Common myeloid progenitor, CD34-positive (primary cell): ENCODE data around the gene KRCC1.

Experiments
- CTCF ChIA-PET: fragments of 350-600 bp; sonication (Branson Sonifier 250); formaldehyde crosslinking; loops from one replicate; lab custom pipeline; 2021; ENCODE audit warnings: antibody characterized with exemption; lab: Charles Lee
- POLR2A ChIA-PET: fragments of 350-600 bp; sonication (Branson Sonifier 250); formaldehyde crosslinking; loops from one replicate; lab custom pipeline; 2021; ENCODE audit warnings: antibody characterized with exemption; lab: Charles Lee
- DNase-seq, 3 donors: peaks; one replicate each; pipeline versions ENCODE4 v3.0.0 to v3.0.0-alpha.2; 2013
- H3K27ac ChIP-seq, 2 experiments: 1 replicate in 1 of 2; 2 replicates in 1 of 2; pipeline ENCODE4 v1.7.0; 2013; ENCODE audit warnings: inconsistent platforms in 2 of 2, low read length in 2 of 2, mild to moderate bottlenecking in 2 of 2, low read depth in 1 of 2, moderate library complexity in 1 of 2; ENCODE audit not compliant: severe bottlenecking in 2 of 2, insufficient read depth in 1 of 2, poor library complexity in 1 of 2
- H3K27me3 ChIP-seq, 5 experiments: replicated peaks in 2 of 5; 1 replicate in 3 of 5; 2 replicates in 2 of 5; pipeline versions ENCODE4 v1.6.1 to v1.7.0; 2013; ENCODE audit warnings: low read length in 4 of 5, mild to moderate bottlenecking in 2 of 5, moderate library complexity in 2 of 5, inconsistent platforms in 1 of 5; ENCODE audit not compliant: insufficient read depth in 5 of 5, control insufficient read depth in 4 of 5
- H3K36me3 ChIP-seq, 4 experiments: 1 replicate in 2 of 4; 2 replicates in 2 of 4; pipeline versions ENCODE4 v1.6.1 to v1.7.0; 2013; ENCODE audit warnings: low read length in 3 of 4, control low read depth in 1 of 4, mild to moderate bottlenecking in 1 of 4; ENCODE audit not compliant: control insufficient read depth in 4 of 4, insufficient read depth in 4 of 4
- H3K4me1 ChIP-seq, 4 experiments: 1 replicate in 3 of 4; 2 replicates in 1 of 4; pipeline versions ENCODE4 v1.6.1 to v1.7.1; 2013; ENCODE audit warnings: low read length in 3 of 4, mild to moderate bottlenecking in 3 of 4, control low read depth in 1 of 4, inconsistent platforms in 1 of 4, moderate library complexity in 1 of 4; ENCODE audit not compliant: control insufficient read depth in 4 of 4, insufficient read depth in 4 of 4; ENCODE audit errors: control extremely low read depth in 1 of 4
- H3K4me3 ChIP-seq, 7 experiments: 1 replicate in 4 of 7; 2 replicates in 3 of 7; pipeline versions ENCODE4 v1.5.1 to v1.7.0; 2013; ENCODE audit warnings: mild to moderate bottlenecking in 7 of 7, low read length in 6 of 7, moderate library complexity in 6 of 7, inconsistent platforms in 2 of 7, low read depth in 2 of 7, control low read depth in 1 of 7; ENCODE audit not compliant: insufficient read depth in 4 of 7, control insufficient read depth in 1 of 7; ENCODE audit errors: extremely low read depth in 1 of 7
- H3K9me3 ChIP-seq, 5 experiments: 1 replicate in 4 of 5; 2 replicates in 1 of 5; pipeline versions ENCODE4 v1.6.1 to v1.7.1; 2013; ENCODE audit warnings: low read length in 4 of 5, mild to moderate bottlenecking in 2 of 5, inconsistent platforms in 1 of 5, low read depth in 1 of 5, moderate library complexity in 1 of 5; ENCODE audit not compliant: control insufficient read depth in 4 of 5, insufficient read depth in 2 of 5; ENCODE audit errors: control extremely low read depth in 1 of 5
- WGBS: methylation state at CpG from one replicate; pipeline ENCODE4 v1.1.5; 2013; ENCODE audit not compliant: insufficient coverage; 5-methylcytosine and 5-hydroxymethylcytosine counted together

KRCC1 gene

GRCh38 chr2:88087073-88087472 is 31.5 kb upstream of the KRCC1 start:
- WGBS = 100% methylated on average over 2 of the region's 2 CpGs
- H3K4me1 ChIP-seq = peaks cover 2 to 16% (median 11%) of the 10 kb centered on the region in 4 experiments
- H3K36me3 ChIP-seq = no peaks in the 10 kb centered on the region
- no peaks in the 10 kb centered on the region for H3K27me3 ChIP-seq
- ChIA-PET CTCF (no interaction called here), POLR2A (no interaction called here)
- no peak overlapping the region for H3K27ac ChIP-seq
- no peak for DNase-seq
- no peaks in the 10 kb centered on the region for H3K9me3 ChIP-seq
- no peak overlapping the region for H3K4me3 ChIP-seq

GRCh38 chr2:88086401-88086800 is 30.8 kb upstream of the KRCC1 start:
- no peaks in the 10 kb centered on the region for H3K9me3 ChIP-seq
- no peaks in the 10 kb centered on the region for H3K27me3 ChIP-seq
- ChIA-PET CTCF (interaction anchor here (1.0 kb wide), 1 partner anchor 9 kb away, joined by 3 read pairs; no protein-coding TSS in a partner anchor), POLR2A (no interaction called here)
- H3K27ac ChIP-seq = no peak overlapping the region
- DNase-seq = no peak
- H3K4me1 ChIP-seq = peaks cover 2 to 11% (median 9%) of the 10 kb centered on the region in 4 experiments
- no peak overlapping the region for H3K4me3 ChIP-seq
- H3K36me3 ChIP-seq = no peaks in the 10 kb centered on the region
- 88% methylated on average over 1 of the region's 9 CpGs for WGBS

- Histone ChIP-seq H3K36me3 (no peaks in the 10 kb centered on the region), H3K27me3 (no peaks in the 10 kb centered on the region), H3K9me3 (no peaks in the 10 kb centered on the region), H3K4me3 (no peak overlapping the region), H3K4me1 (peaks cover 2 to 7% (median 5%) of the 10 kb centered on the region in 4 experiments), H3K27ac (no peak overlapping the region)
- DNase-seq = no peak
- ChIA-PET POLR2A (no interaction called here), CTCF (interaction anchor here (1.0 kb wide), 1 partner anchor 10 kb away, joined by 3 read pairs; no protein-coding TSS in a partner anchor)
- 96% methylated on average over 5 of the region's 5 CpGs for whole genome bisulfite sequencing
Measured at GRCh38 chr2:88085602-88086001, 30.0 kb upstream of the KRCC1 start.

GRCh38 chr2:88085099-88085498 is 29.5 kb upstream of the KRCC1 start:
- CTCF ChIA-PET = no interaction called here

GRCh38 chr2:88082781-88083180 is 27.2 kb upstream of the KRCC1 start:
- DNase-seq = no peak
- Histone ChIP-seq H3K36me3 (no peaks in the 10 kb centered on the region), H3K27me3 (no peaks in the 10 kb centered on the region), H3K4me3 (no peak overlapping the region), H3K4me1 (no peaks in the 10 kb centered on the region), H3K9me3 (no peaks in the 10 kb centered on the region), H3K27ac (no peak overlapping the region)
- no CpG with 5 or more reads among the region's 1 CpG for WGBS
- ChIA-PET CTCF (interaction anchor here (0.9 to 2.0 kb wide), 2 partner anchors 16 to 22 kb away, joined by 3 to 10 read pairs; no protein-coding TSS in a partner anchor), POLR2A (no interaction called here)

More at GRCh38 chr2:88085099-88085498, 29.5 kb upstream of the KRCC1 start:
- DNase-seq = no peak
- H3K27me3 ChIP-seq = no peaks in the 10 kb centered on the region
- no peak overlapping the region for H3K4me3 ChIP-seq
- POLR2A ChIA-PET = no interaction called here
- no peaks in the 10 kb centered on the region for H3K9me3 ChIP-seq
- 100% methylated on average over 2 of the region's 2 CpGs for WGBS
- no peaks in the 10 kb centered on the region for H3K36me3 ChIP-seq
- H3K4me1 ChIP-seq = peaks cover 0 to 4% (median 2%) of the 10 kb centered on the region in 4 experiments
- H3K27ac ChIP-seq = no peak overlapping the region

- H3K4me3 ChIP-seq = no peak overlapping the region
- no peak overlapping the region for H3K27ac ChIP-seq
- H3K9me3 ChIP-seq = no peaks in the 10 kb centered on the region
- H3K4me1 ChIP-seq = no peaks in the 10 kb centered on the region
- H3K36me3 ChIP-seq = no peaks in the 10 kb centered on the region
- CTCF ChIA-PET = interaction anchor here (0.9 to 2.0 kb wide), 3 partner anchors 16 to 64 kb away, joined by 3 to 10 read pairs (median 5); no protein-coding TSS in a partner anchor
- no peaks in the 10 kb centered on the region for H3K27me3 ChIP-seq
- POLR2A ChIA-PET = no interaction called here
- no peak for DNase-seq
- WGBS = 100% methylated on average over 2 of the region's 4 CpGs
Measured at GRCh38 chr2:88081924-88082608, 26.5 kb upstream of the KRCC1 start.

GRCh38 chr2:88080545-88080944 is 25.0 kb upstream of the KRCC1 start:
- WGBS = 89% methylated on average over 1 of the region's 2 CpGs
- H3K9me3 ChIP-seq = no peaks in the 10 kb centered on the region
- H3K27me3 ChIP-seq = no peaks in the 10 kb centered on the region
- H3K4me3 ChIP-seq = no peak overlapping the region
- no peak overlapping the region for H3K27ac ChIP-seq
- no peak for DNase-seq
- no peaks in the 10 kb centered on the region for H3K4me1 ChIP-seq
- ChIA-PET POLR2A (no interaction called here), CTCF (interaction anchor here (0.6 to 1.5 kb wide), 3 partner anchors 20 to 66 kb away, joined by 3 to 5 read pairs (median 3); no protein-coding TSS in a partner anchor)
- no peaks in the 10 kb centered on the region for H3K36me3 ChIP-seq
